Astrocyte of the spinal cord (primary cell): ENCODE measurements around the gene EIF6.

Source experiments
- DNase-seq: peaks from one replicate; pipeline ENCODE4 v3.0.0; 2011; ENCODE audit warnings: low read depth, low spot score
- H3K4me3 ChIP-seq: 2 replicates; pipeline ENCODE4 v1.5.1; 2011; ENCODE audit warnings: low read depth, mild to moderate bottlenecking, low read length, moderate library complexity
- in situ Hi-C: cut with HindIII; loops from 2 replicates; pipeline ENCODE4 v1.10.0; 2017; ENCODE audit warnings: low sequenced_read_pairs
- TF ChIP-seq, protein P1 (sequence below): IDR thresholded peaks from 2 replicates; pipeline ENCODE4 v1.5.1; 2012; ENCODE audit warnings: low read depth, mild to moderate bottlenecking, low read length, inconsistent platforms

EIF6 gene

DNA sequence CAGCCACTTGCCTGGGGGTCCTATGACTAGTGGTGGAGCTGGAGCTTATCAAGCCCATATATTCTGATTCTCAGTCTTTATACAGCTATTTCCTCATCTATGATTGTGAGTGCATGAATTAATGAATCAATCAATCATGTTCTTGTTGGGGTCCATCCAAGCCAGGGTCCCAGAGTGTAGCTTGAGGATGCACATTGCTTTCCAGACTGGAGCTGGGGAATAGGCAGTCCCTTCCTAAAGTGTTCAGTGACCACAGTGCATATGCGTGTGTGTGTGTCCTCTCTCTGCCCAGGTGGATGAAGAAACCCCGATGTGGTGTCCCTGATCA, 33.0 kb downstream of the EIF6 start:
- DNase-seq: no peak
- in situ Hi-C loops: no loop called here
- H3K4me3 ChIP-seq: no peak overlapping the region
- TF ChIP-seq, protein P1, sequence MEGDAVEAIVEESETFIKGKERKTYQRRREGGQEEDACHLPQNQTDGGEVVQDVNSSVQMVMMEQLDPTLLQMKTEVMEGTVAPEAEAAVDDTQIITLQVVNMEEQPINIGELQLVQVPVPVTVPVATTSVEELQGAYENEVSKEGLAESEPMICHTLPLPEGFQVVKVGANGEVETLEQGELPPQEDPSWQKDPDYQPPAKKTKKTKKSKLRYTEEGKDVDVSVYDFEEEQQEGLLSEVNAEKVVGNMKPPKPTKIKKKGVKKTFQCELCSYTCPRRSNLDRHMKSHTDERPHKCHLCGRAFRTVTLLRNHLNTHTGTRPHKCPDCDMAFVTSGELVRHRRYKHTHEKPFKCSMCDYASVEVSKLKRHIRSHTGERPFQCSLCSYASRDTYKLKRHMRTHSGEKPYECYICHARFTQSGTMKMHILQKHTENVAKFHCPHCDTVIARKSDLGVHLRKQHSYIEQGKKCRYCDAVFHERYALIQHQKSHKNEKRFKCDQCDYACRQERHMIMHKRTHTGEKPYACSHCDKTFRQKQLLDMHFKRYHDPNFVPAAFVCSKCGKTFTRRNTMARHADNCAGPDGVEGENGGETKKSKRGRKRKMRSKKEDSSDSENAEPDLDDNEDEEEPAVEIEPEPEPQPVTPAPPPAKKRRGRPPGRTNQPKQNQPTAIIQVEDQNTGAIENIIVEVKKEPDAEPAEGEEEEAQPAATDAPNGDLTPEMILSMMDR: no peak

DNA sequence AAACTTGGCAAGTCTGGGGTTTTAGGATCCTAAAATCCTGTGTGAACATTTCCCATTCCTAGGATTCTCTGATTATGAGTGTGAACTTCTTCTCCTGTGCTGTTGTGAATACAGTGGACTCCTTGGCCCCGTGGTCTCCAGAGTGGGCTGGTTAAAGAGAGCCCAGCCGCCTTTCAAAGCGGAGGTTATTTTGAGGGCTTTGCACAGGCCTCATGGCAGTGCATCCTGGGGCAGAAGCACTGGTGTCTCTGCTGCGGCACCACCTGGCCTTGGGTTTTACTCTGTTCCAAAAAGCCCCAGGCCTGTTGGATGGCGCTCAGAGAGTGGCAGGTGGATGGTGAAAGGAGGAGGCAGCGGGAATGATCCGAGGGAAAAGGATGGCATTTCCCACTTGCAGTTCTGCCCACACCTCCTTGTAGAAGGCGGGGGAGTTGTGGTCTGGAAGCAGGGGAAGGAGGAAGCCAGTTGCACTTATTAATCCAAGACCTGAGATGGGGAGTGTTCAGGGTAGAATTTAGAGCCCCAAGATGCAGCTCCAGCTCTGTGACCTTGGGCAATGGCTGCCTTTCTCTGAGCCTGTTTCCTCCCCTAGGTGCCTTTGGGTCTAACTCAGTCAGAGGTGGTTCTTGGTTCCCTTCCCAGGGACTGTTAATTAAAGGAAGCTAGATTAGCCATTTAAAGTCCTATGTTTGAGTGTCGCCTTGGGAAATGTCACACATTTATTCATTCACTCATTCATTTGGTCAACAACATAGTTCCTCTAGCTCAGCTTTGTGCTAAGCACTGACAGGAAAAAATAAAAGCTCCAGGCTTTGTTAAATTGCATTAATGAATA, 35.7 kb downstream of the EIF6 start:
- DNase-seq: no peak
- no peak overlapping the region for H3K4me3 ChIP-seq
- TF ChIP-seq, protein P1: no peak
- in situ Hi-C loops: no loop called here

DNA sequence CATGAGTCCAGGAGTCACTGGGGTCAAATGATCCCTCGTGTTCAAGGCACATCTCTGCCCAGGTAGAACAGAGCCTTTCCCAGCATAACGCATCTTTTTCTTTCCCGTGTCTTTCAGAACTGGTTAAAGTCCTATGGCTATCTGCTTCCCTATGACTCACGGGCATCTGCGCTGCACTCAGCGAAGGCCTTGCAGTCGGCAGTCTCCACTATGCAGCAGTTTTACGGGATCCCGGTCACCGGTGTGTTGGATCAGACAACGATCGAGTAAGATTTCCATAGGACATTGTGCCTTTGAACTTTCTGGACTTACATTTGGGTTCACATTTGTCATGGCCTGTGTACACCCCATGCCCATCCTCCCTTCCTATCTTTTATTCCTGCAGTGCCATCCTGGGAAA, 37.8 kb downstream of the EIF6 start:
- H3K4me3 ChIP-seq: no peak overlapping the region
- TF ChIP-seq, protein P1: no peak
- DNase-seq: no peak
- in situ Hi-C loops: no loop called here

DNA sequence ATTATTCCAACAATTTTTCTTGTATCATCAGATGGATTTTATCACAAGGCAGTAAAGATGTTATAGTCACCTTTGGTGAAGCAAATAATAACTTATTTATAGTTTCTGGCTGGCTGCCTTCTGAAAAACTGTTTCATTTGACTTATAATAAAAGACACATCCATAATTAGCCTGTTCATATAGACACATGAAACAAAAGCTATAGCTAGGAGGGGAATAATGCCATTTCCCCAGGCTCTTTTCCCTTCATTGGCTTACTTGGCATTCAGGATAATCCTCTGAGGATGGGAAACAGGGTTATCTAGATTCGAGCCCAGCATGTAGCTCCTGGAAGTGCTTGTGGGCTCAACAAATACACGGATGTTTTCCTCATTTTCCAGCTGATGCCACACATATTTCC, 40.6 kb downstream of the EIF6 start:
- H3K4me3 ChIP-seq: no peak overlapping the region
- TF ChIP-seq, protein P1: no peak
- in situ Hi-C loops: no loop called here
- DNase-seq: no peak

DNA sequence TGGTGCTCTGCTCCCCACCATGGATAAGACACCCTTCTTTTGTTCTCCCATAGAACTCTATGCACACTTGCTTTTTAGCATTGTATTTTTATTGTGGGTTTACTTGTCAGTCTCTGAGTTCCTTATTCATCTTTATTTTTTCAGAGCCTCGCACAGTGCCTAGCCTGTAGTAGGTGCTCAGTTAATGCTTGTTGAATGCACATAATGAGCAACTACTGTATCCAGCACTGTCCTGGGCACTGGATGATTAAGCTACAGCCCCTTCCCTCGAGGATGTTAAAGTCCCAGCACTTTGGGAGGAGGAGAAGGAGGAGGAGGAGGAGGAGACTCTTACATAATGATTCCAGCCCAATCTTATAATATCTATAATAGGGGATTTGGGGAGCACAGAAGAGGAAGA, 41.3 kb downstream of the EIF6 start:
- H3K4me3 ChIP-seq: no peak overlapping the region
- TF ChIP-seq, protein P1: no peak
- DNase-seq: no peak
- in situ Hi-C loops: no loop called here

DNA sequence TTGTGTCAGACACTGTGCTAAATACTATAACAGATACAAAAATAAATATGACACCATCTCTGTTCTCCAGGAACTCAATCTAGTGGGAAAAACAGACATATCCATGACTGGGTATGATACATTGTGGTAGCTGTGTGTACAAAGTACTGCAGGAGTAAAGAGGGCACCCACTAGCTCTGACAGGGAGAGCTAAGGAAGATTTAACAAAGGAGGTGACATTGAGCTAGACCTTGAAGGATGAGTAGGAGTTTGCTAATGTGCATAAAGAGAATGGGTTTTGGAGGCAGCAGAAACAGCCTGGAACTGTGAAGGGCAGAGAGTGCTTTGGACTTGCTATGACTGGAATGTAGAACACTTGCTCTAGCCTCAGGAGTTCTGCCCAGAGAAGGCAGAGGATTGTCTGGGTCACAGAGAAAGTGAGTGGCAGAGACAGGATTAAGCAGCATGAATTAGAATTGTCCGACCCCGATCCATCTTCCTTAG, 43.7 kb downstream of the EIF6 start:
- no peak for DNase-seq
- TF ChIP-seq, protein P1: no peak
- no peak overlapping the region for H3K4me3 ChIP-seq
- in situ Hi-C loops: no loop called here
